NCI-H146 (cell line): ENCODE data around the gene KAZN.

ENCODE experiments used
- DNase-seq: peaks from one replicate; lab custom pipeline; 2025; lab: John Stamatoyannopoulos, UW

Gene KAZN

GRCh38 chr1:15158506-15159165 is 560.2 kb downstream of the KAZN start:
- no peak for DNase-seq

GRCh38 chr1:15159166-15159555 is 560.7 kb downstream of the KAZN start:
- no peak for DNase-seq

- DNase-seq: no peak
Measured at GRCh38 chr1:15160626-15161025, 562.1 kb downstream of the KAZN start.

GRCh38 chr1:15167386-15167785 is 568.9 kb downstream of the KAZN start:
- DNase-seq: no peak
